HL-60 (cell line): ENCODE data around the gene PRKAG2.

Source experiments
- DNase-seq, 2 experiments: peaks; one replicate each; pipeline ENCODE4 v3.0.0-alpha.2; 2010 to 2020; ENCODE audit warnings: low read depth in 1 of 2, low spot score in 1 of 2
- H3K27ac ChIP-seq: fragments of 250-450 bp; sonication (Bioruptor Pico); replicated peaks from 2 replicates; pipeline ENCODE4 v1.5.1; 2020; ENCODE audit warnings: mild to moderate bottlenecking, moderate library complexity
- H3K27me3 ChIP-seq: fragments of 250-450 bp; sonication (Bioruptor Pico); 2 replicates; pipeline ENCODE4 v1.5.1; 2021; ENCODE audit warnings: mild to moderate bottlenecking, moderate library complexity; ENCODE audit not compliant: insufficient read depth, poor library complexity, severe bottlenecking
- H3K4me3 ChIP-seq: replicated peaks from 2 replicates; pipeline ENCODE4 v1.5.1; 2011; ENCODE audit warnings: mild to moderate bottlenecking, control low read depth, low read length; ENCODE audit not compliant: insufficient read depth
- GABPA ChIP-seq: IDR thresholded peaks from 2 replicates; pipeline ENCODE4 v1.6.1; 2012; ENCODE audit warnings: low read depth
- POLR2AphosphoS5 ChIP-seq: IDR thresholded peaks from 2 replicates; pipeline ENCODE4 v1.6.1; 2012; ENCODE audit warnings: low read depth
- SPI1 ChIP-seq: IDR thresholded peaks from 2 replicates; pipeline ENCODE4 v1.6.1; 2012; ENCODE audit warnings: low read depth, mild to moderate bottlenecking, borderline replicate concordance
- long read RNA-seq: library from polyadenylated mRNA; unstranded; transcript quantifications from one replicate; pipeline ENCODE4 v2.0.0, GENCODE V29; 2020
- TF ChIP-seq, protein P1 (sequence below): IDR thresholded peaks from one replicate; pipeline ENCODE4 v1.5.1; 2011; ENCODE audit warnings: low read length, control low read depth, inconsistent platforms; ENCODE audit not compliant: insufficient read depth
- TF ChIP-seq, protein P2 (sequence below): IDR thresholded peaks from 2 replicates; pipeline ENCODE4 v1.6.1; 2012; ENCODE audit warnings: low read depth; ENCODE audit not compliant: insufficient replicate concordance

The PRKAG2 gene
- long read RNA-seq, transcript PRKAG2-201 (16 exons, 3,305 nt), result major isoform, 8 of 23 reads
- long read RNA-seq, partial matches to known transcripts, result 6 of 23 reads
- long read RNA-seq, other reads (novel, unspliced or antisense), result 8 of 23 reads

DNA sequence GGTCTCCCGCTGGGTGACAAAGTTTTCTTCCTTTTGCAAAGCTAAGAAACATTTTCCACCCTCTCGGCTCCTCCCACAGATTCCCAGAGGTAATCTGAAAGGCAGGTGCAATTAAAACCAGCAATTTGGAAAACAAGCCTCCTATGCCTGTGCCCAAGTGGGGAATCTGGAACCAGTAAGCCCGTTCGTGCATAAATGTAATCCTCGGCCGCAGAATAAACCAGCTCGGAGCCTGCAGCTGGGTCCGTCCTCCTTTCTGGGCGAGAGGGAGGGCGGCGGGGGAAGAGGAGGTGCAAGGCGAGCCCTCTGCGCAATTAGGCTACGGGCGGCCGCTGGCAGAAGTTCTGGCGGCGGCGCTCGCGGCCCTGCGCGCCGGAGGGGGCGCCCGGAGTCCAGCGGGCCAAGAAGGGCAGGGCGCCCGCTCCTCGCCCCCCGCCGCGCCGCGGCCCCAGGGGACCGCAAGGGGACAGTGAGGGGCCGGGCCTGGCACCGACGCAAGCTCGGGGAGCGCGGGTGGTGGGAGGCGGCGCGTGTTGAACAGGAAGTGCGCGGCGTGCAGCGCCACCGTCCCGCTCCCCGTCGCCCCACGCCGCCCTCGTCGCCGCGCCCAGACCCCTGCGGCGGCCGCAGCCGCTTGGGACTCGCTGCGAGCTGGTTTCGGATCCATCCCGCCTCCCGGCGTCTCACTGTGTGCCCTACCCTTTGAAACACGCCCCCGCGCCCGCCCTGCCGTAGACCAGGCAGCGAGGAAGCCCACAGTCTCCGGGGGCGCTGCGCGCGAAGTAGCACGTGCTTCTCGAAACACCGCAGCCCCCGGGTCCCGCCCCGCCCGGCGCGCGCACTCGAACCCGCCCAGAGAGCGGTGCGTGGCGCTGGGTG is at the start of gene PRKAG2:
Gene PRKAG2 (minus strand): TSS at position 217 of the 879 bp plus-strand sequence. CDS start 495 bp downstream, outside the sequence.
- TF ChIP-seq, protein P1, sequence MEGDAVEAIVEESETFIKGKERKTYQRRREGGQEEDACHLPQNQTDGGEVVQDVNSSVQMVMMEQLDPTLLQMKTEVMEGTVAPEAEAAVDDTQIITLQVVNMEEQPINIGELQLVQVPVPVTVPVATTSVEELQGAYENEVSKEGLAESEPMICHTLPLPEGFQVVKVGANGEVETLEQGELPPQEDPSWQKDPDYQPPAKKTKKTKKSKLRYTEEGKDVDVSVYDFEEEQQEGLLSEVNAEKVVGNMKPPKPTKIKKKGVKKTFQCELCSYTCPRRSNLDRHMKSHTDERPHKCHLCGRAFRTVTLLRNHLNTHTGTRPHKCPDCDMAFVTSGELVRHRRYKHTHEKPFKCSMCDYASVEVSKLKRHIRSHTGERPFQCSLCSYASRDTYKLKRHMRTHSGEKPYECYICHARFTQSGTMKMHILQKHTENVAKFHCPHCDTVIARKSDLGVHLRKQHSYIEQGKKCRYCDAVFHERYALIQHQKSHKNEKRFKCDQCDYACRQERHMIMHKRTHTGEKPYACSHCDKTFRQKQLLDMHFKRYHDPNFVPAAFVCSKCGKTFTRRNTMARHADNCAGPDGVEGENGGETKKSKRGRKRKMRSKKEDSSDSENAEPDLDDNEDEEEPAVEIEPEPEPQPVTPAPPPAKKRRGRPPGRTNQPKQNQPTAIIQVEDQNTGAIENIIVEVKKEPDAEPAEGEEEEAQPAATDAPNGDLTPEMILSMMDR, result no peak
- TF ChIP-seq POLR2AphosphoS5 (peak; percentile 50), GABPA (no peak), SPI1 (peak; percentile 44; the same call in 1 of the 2 replicates)
- TF ChIP-seq, protein P2, sequence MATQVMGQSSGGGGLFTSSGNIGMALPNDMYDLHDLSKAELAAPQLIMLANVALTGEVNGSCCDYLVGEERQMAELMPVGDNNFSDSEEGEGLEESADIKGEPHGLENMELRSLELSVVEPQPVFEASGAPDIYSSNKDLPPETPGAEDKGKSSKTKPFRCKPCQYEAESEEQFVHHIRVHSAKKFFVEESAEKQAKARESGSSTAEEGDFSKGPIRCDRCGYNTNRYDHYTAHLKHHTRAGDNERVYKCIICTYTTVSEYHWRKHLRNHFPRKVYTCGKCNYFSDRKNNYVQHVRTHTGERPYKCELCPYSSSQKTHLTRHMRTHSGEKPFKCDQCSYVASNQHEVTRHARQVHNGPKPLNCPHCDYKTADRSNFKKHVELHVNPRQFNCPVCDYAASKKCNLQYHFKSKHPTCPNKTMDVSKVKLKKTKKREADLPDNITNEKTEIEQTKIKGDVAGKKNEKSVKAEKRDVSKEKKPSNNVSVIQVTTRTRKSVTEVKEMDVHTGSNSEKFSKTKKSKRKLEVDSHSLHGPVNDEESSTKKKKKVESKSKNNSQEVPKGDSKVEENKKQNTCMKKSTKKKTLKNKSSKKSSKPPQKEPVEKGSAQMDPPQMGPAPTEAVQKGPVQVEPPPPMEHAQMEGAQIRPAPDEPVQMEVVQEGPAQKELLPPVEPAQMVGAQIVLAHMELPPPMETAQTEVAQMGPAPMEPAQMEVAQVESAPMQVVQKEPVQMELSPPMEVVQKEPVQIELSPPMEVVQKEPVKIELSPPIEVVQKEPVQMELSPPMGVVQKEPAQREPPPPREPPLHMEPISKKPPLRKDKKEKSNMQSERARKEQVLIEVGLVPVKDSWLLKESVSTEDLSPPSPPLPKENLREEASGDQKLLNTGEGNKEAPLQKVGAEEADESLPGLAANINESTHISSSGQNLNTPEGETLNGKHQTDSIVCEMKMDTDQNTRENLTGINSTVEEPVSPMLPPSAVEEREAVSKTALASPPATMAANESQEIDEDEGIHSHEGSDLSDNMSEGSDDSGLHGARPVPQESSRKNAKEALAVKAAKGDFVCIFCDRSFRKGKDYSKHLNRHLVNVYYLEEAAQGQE, result peak; percentile 35
- DNase-seq, result peak; percentile 63 to 82
- no peaks in the 10 kb centered on the region for H3K27me3 ChIP-seq
- peak within 1 kb of the TSS; percentile 78 for H3K27ac ChIP-seq
- peak within 1 kb of the TSS; percentile 70 for H3K4me3 ChIP-seq

DNA sequence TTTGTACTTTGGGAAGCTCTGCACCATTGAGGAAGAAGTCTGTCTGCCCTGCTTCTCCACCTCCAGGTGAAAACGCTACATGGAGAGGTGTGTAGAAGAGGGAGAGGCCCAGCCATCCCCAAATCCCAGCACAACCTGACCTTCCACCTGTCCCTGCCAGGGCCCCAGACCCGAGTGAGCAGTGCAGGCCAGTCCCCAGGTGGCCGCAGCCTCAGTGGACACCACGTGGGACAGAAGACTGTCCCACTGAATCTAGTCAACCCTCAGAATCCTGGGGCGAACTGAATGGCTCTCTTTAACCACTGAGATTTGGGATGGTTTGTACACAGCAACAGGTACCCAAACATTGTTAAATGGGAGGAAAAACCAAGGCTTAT is 49.4 kb upstream of the PRKAG2 start:
- H3K27me3 ChIP-seq, result no peaks in the 10 kb centered on the region
- H3K27ac ChIP-seq, result peak overlapping the region; percentile 81
- DNase-seq, result no peak
- no peak overlapping the region for H3K4me3 ChIP-seq
- TF ChIP-seq GABPA, result no peak
- TF ChIP-seq, protein P1, result no peak
- no peak for TF ChIP-seq SPI1
- TF ChIP-seq POLR2AphosphoS5, result no peak
- TF ChIP-seq, protein P2, result no peak

DNA sequence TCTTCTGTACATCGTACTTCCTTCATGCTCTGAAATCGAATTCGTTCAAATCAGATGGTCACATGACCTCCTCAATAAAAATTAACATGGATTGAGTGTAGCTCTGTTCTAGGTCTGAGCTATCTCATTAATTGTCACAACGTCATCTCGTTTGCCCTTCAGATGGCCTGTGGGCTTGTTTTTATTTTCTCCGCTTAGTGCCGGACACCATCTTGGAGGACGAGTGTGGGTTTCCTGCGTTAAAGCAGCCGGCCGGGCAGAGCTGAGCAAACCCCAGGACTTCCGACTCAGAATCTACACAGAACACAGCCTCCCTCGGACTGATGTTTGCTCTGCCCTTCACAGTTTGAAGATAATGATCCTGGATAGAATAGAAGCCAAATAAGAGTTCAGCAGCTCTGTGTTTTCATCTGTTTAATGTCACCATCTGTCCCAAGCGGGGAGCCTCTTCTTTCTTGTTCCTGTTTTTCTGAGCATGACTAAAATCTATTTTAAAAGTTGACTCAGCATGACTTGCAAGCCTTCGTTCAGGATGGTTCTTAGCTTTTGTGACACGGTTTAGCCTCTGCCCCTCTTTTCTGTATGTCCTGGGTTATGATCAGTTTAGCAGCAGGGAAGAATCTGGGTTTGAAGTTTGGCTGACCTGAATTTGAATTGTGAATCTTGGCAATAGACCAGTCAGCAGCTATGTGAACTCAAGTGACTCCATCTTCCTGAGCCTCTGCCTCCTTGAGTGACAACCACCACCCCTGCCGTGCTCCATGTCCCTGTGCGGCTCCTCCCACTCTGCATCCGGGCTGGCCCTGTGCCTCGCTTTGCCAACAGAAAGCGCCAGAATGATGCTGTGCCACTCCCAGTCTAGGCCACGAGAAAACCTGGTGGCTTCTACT is 48.8 kb upstream of the PRKAG2 start:
- TF ChIP-seq SPI1 (peak; percentile 59; the same call in 1 of the 2 replicates), POLR2AphosphoS5 (peak; percentile 54; the same call in 1 of the 2 replicates)
- TF ChIP-seq, protein P2, result no peak
- Histone ChIP-seq H3K27me3 (no peaks in the 10 kb centered on the region), H3K27ac (peak overlapping the region; percentile 81), H3K4me3 (peak overlapping the region; percentile 12; the same call in 1 of the 2 replicates)
- DNase-seq, result peak; percentile 54 to 65
